ENCODE measurements around the gene CYB5R4. TPM values are rescaled to one million over a fixed set of nuclear protein-coding genes. Genes with fewer than 3 reads are reported as not detected.

The CYB5R4 gene
- total and polyA plus RNA-seq, 3 experiments from 2014 or later, result 31.6 to 36.0 (median 33.6) TPM

DNA sequence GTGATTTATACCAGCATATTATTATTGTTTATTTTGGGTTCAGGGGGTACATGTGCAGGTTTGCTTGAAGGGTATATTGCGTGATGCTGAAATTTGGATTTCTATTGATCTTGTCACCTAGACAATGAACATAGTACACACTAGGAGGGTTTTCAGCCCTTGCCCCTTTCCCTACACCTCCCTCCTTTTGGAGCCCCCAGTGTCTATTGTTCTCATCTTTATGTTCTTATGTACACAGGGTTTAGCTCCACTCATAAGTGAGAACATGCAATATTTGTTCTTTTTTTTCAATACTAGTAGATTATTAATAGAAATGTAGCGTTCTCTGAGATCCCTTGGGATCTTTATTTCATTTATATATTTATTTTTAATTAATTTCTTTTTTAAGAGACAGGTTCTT, 94.9 kb downstream of the CYB5R4 start:
- H3K4me3 ChIP-seq (ENCODE audit: low read length), result no peak overlapping the region
- no peaks in the 10 kb centered on the region for H3K4me1 ChIP-seq (ENCODE audit: insufficient read depth, low read length)
- Mint-ChIP-seq H3K36me3 (peaks cover 24 to 55% (median 47%) of the 10 kb centered on the region in 3 donors), H3K4me3 (no peak overlapping the region), H3K4me1 (no peaks in the 10 kb centered on the region), H3K27ac (no peak overlapping the region), H3K27me3 (no peaks in the 10 kb centered on the region), H3K9me3 (peaks cover 0 to 3% (median 0%) of the 10 kb centered on the region in 5 donors)
- H3K36me3 ChIP-seq (ENCODE audit: insufficient read depth, low read length), result peaks cover 13% of the 10 kb centered on the region
- no peak for DNase-seq
- H3K27ac ChIP-seq (ENCODE audit: low read depth, low read length), result no peak overlapping the region
- no peaks in the 10 kb centered on the region for H3K9me3 ChIP-seq (ENCODE audit: low read length)
- ChIA-PET POLR2A (no interaction called here), CTCF (no interaction called here)
- no peaks in the 10 kb centered on the region for H3K27me3 ChIP-seq (ENCODE audit: insufficient read depth, low read length, poor library complexity, severe bottlenecking)

DNA sequence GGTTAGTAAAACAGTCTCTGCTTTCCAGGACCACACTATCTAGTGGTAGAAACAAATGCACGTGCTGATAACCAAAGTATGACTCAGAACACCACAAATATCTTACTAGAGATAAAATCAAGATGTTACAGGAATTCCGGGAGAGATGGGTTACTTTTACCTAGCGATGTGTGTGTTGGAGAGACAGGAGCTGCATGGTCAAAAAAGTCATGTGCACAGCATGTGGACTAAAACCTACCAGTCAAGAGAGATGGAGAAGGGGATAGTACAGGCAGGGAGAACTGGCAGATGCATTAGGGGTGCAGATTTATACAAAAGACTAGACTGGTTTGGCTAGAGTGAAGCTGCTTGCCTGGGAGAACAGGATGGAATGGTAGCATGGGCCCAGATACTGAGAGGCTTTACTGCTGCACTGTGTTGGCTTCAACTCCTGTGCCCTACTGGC, 98.8 kb downstream of the CYB5R4 start:
- no peaks in the 10 kb centered on the region for H3K4me1 ChIP-seq (ENCODE audit: insufficient read depth, low read length)
- Mint-ChIP-seq H3K9me3 (peaks cover 0 to 3% (median 0%) of the 10 kb centered on the region in 5 donors), H3K4me1 (no peaks in the 10 kb centered on the region), H3K27me3 (no peaks in the 10 kb centered on the region), H3K36me3 (peaks cover 37 to 76% (median 64%) of the 10 kb centered on the region in 3 donors), H3K27ac (no peak overlapping the region), H3K4me3 (no peak overlapping the region)
- ChIA-PET CTCF (no interaction called here), POLR2A (no interaction called here)
- H3K27me3 ChIP-seq (ENCODE audit: insufficient read depth, low read length, poor library complexity, severe bottlenecking), result no peaks in the 10 kb centered on the region
- H3K4me3 ChIP-seq (ENCODE audit: low read length), result no peak overlapping the region
- no peaks in the 10 kb centered on the region for H3K9me3 ChIP-seq (ENCODE audit: low read length)
- DNase-seq, result no peak
- peaks cover 13% of the 10 kb centered on the region for H3K36me3 ChIP-seq (ENCODE audit: insufficient read depth, low read length)
- H3K27ac ChIP-seq (ENCODE audit: low read depth, low read length), result no peak overlapping the region

DNA sequence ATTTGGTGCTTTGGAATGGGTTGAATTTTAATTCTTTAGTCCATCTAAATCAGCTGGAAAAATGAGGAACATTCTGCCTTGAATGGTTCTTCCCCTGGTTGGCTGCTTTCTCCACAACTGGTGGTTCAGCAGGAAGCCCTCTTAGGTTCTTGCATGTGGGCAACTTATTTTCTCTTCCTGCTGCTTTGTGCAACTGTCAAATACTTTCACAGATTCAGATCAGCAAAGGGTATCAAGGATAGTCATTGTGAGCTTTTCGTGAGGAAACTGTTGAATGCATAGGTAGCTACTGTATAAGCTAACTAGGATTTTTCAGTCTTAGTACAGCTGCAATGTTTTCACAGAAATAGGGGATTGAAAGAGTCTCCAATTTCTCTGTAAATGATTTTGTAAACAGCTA, 101.2 kb downstream of the CYB5R4 start:
- ChIA-PET CTCF (no interaction called here), POLR2A (no interaction called here)
- H3K36me3 Mint-ChIP-seq, result peaks cover 43 to 84% (median 81%) of the 10 kb centered on the region in 3 donors
- peaks cover 8% of the 10 kb centered on the region for H3K36me3 ChIP-seq (ENCODE audit: insufficient read depth, low read length)
- DNase-seq, result no peak
- no peaks in the 10 kb centered on the region for H3K9me3 ChIP-seq (ENCODE audit: low read length)
- H3K27ac ChIP-seq (ENCODE audit: low read depth, low read length), result no peak overlapping the region
- no peaks in the 10 kb centered on the region for H3K27me3 ChIP-seq (ENCODE audit: insufficient read depth, low read length, poor library complexity, severe bottlenecking)
- H3K4me3 Mint-ChIP-seq, result no peak overlapping the region
- no peak overlapping the region for H3K27ac Mint-ChIP-seq
- no peaks in the 10 kb centered on the region for H3K4me1 Mint-ChIP-seq
- no peak overlapping the region for H3K4me3 ChIP-seq (ENCODE audit: low read length)
- no peaks in the 10 kb centered on the region for H3K27me3 Mint-ChIP-seq
- no peaks in the 10 kb centered on the region for H3K4me1 ChIP-seq (ENCODE audit: insufficient read depth, low read length)
- H3K9me3 Mint-ChIP-seq, result peaks cover 10 to 24% (median 16%) of the 10 kb centered on the region in 5 donors

DNA sequence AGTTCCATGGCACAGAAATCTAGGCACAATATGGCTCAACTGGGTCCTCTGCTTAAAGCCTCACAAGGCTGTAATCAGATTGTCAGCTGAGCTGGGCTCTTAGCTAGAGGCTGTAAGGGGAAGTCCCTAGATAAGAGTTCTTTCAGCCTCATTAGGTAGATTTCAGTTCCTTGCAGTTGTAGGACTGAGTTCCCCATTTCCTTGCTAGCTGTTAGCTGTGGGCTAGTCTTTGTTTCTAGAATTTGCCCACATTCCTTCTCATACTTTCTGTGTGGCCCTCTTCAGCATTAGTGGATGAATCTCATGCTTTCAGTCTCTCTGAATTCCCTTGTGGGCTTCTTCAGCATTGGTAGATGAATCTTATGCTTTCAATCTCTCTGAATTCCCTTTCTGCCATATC, 103.1 kb downstream of the CYB5R4 start:
- DNase-seq, result no peak
- H3K4me3 Mint-ChIP-seq, result no peak overlapping the region
- Histone ChIP-seq H3K36me3 (ENCODE audit: insufficient read depth, low read length) (peaks cover 6% of the 10 kb centered on the region), H3K27ac (ENCODE audit: low read depth, low read length) (no peak overlapping the region), H3K27me3 (ENCODE audit: insufficient read depth, low read length, poor library complexity, severe bottlenecking) (no peaks in the 10 kb centered on the region), H3K4me1 (ENCODE audit: insufficient read depth, low read length) (no peaks in the 10 kb centered on the region), H3K4me3 (ENCODE audit: low read length) (no peak overlapping the region), H3K9me3 (ENCODE audit: low read length) (no peaks in the 10 kb centered on the region)
- peaks cover 36 to 77% (median 75%) of the 10 kb centered on the region in 3 donors for H3K36me3 Mint-ChIP-seq
- ChIA-PET POLR2A (no interaction called here), CTCF (no interaction called here)
- H3K9me3 Mint-ChIP-seq, result peaks cover 21 to 34% (median 26%) of the 10 kb centered on the region in 5 donors
- H3K4me1 Mint-ChIP-seq, result no peaks in the 10 kb centered on the region
- H3K27ac Mint-ChIP-seq, result peak overlapping the region in 1 of 8 donors; percentile 41
- H3K27me3 Mint-ChIP-seq, result no peaks in the 10 kb centered on the region

DNA sequence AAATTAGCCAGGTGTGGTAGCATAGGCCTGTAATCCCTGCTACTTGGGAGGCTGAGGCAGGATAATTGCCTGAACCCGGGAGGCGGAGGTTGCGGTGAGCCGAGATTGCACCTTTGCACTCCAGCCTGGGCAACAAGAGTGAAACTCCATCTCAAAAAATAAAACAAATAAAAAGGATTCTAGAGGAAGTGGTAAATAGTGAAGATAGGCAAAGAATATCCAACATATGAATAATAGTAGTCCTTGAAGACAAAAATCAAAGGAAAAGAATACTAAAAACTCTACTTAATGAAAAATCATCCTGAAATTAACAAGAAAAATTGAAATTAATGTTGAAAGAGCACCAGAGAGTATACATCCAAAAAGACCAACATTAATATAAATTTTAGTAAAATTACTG, 107.0 kb downstream of the CYB5R4 start:
- H3K4me3 ChIP-seq (ENCODE audit: low read length), result no peak overlapping the region
- no peak overlapping the region for H3K27ac ChIP-seq (ENCODE audit: low read depth, low read length)
- ChIA-PET CTCF (no interaction called here), POLR2A (no interaction called here)
- H3K27me3 Mint-ChIP-seq, result no peaks in the 10 kb centered on the region
- H3K4me3 Mint-ChIP-seq, result no peak overlapping the region
- no peaks in the 10 kb centered on the region for H3K36me3 ChIP-seq (ENCODE audit: insufficient read depth, low read length)
- peaks cover 29 to 44% (median 41%) of the 10 kb centered on the region in 3 donors for H3K36me3 Mint-ChIP-seq
- no peaks in the 10 kb centered on the region for H3K4me1 ChIP-seq (ENCODE audit: insufficient read depth, low read length)
- H3K4me1 Mint-ChIP-seq, result no peaks in the 10 kb centered on the region
- no peak for DNase-seq
- peaks cover 23 to 56% (median 35%) of the 10 kb centered on the region in 5 donors for H3K9me3 Mint-ChIP-seq
- no peaks in the 10 kb centered on the region for H3K27me3 ChIP-seq (ENCODE audit: insufficient read depth, low read length, poor library complexity, severe bottlenecking)
- no peak overlapping the region for H3K27ac Mint-ChIP-seq
- no peaks in the 10 kb centered on the region for H3K9me3 ChIP-seq (ENCODE audit: low read length)

DNA sequence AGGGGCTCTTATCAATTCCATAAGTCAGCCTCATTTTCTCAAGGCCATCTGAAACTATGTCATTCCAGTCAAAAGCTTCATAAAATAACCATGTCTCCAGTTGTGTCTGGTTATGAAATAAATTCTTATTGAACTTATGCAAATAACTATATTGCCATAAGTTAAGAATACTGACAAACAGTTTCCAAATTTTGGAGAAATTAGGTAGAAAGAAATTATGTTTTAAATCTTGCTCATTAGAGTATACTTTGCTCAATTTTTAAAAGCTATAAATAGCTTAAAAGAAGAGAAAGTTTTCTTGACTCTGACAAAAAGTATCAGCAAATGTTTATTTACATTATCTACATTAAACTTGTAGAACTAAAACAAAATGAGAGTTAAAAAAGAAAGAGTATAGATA, 111.1 kb downstream of the CYB5R4 start:
- H3K4me1 ChIP-seq (ENCODE audit: insufficient read depth, low read length), result no peaks in the 10 kb centered on the region
- H3K27me3 ChIP-seq (ENCODE audit: insufficient read depth, low read length, poor library complexity, severe bottlenecking), result no peaks in the 10 kb centered on the region
- no peak for DNase-seq
- Mint-ChIP-seq H3K4me1 (no peaks in the 10 kb centered on the region), H3K9me3 (peaks cover 7 to 50% (median 17%) of the 10 kb centered on the region in 5 donors), H3K36me3 (peaks cover 5 to 10% (median 7%) of the 10 kb centered on the region in 3 donors), H3K4me3 (no peak overlapping the region), H3K27me3 (no peaks in the 10 kb centered on the region), H3K27ac (no peak overlapping the region)
- H3K36me3 ChIP-seq (ENCODE audit: insufficient read depth, low read length), result no peaks in the 10 kb centered on the region
- CTCF ChIA-PET, result no interaction called here
- H3K9me3 ChIP-seq (ENCODE audit: low read length), result no peaks in the 10 kb centered on the region
- no peak overlapping the region for H3K27ac ChIP-seq (ENCODE audit: low read depth, low read length)
- no peak overlapping the region for H3K4me3 ChIP-seq (ENCODE audit: low read length)
- POLR2A ChIA-PET, result no interaction called here

DNA sequence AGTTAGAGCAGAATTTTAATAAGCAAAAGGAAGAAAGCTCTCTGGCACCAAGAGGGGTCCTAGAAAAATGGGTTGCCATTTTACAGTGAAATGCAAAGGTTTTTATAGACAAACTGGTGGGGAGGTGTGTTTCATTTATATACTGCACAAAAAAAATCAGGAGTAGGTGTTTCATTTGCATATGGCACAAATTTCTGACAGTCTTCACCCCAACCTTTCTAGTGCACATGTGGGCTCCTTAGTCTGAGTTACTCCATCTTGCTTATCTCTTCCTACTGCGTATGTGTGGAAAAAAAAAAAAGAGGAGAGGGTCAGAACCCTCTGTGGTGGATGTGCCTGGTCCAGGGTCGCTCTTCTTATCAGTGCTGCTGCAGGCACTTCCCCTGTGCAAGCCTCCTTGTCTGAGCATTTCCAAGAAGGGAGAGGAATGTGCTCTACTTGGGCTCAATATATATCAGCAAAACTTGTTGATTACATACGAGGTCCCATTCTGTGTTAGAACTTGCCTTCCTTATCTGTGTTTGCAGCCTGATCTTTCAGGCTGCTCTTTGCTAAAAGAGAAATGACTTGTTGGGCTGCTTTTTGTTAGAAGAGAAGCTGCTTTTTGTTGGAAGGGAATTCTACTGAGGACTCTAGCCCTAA, 115.0 kb downstream of the CYB5R4 start:
- H3K36me3 ChIP-seq (ENCODE audit: insufficient read depth, low read length), result no peaks in the 10 kb centered on the region
- no peaks in the 10 kb centered on the region for H3K9me3 ChIP-seq (ENCODE audit: low read length)
- H3K27me3 ChIP-seq (ENCODE audit: insufficient read depth, low read length, poor library complexity, severe bottlenecking), result no peaks in the 10 kb centered on the region
- no peak overlapping the region for H3K4me3 ChIP-seq (ENCODE audit: low read length)
- H3K4me1 ChIP-seq (ENCODE audit: insufficient read depth, low read length), result no peaks in the 10 kb centered on the region
- H3K4me1 Mint-ChIP-seq, result no peaks in the 10 kb centered on the region
- H3K27me3 Mint-ChIP-seq, result peaks cover 0 to 4% of the 10 kb centered on the region in 2 donors
- no peak overlapping the region for H3K27ac Mint-ChIP-seq
- H3K27ac ChIP-seq (ENCODE audit: low read depth, low read length), result peak overlapping the region; percentile 49
- H3K9me3 Mint-ChIP-seq, result peaks cover under 1 to 20% (median 4%) of the 10 kb centered on the region in 5 donors
- ChIA-PET CTCF (no interaction called here), POLR2A (no interaction called here)
- H3K4me3 Mint-ChIP-seq, result no peak overlapping the region
- peaks cover 0 to 9% (median 1%) of the 10 kb centered on the region in 3 donors for H3K36me3 Mint-ChIP-seq
- no peak for DNase-seq

DNA sequence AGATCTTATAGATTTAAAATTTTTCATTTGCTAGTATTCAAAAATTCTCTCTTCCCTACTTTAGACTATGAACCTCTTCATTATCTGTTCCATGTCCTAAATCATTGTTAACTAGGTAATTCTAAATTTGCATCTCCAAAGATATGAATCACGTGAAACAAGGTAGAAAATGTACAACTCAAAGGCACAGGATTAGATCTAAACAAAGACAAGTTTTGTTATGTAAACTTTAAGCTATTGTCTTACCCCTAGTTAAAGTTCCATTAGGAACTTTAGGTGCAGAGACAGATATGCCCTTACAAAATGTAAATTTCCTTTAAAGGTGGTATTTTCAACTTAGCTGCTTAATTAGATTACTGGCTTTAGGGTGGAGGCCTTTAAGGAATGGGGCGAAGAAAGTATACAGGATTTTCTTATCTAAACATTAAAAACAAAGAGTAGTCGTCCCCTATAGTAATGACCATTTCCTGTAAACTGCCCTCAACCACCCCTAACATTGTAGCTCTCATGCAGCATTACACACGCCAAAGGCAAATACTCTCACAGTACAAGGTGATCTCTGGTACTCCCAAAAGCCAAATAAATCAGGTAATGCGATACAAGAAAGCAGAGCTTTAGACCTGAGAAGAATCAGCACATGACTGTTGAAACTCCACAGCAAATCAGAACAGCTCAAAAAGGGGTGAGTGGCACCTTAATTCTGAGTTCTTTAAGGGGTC, 116.7 kb downstream of the CYB5R4 start:
- no peak for DNase-seq
- Histone ChIP-seq H3K4me3 (ENCODE audit: low read length) (no peak overlapping the region), H3K9me3 (ENCODE audit: low read length) (no peaks in the 10 kb centered on the region), H3K27ac (ENCODE audit: low read depth, low read length) (peak overlapping the region; percentile 49), H3K27me3 (ENCODE audit: insufficient read depth, low read length, poor library complexity, severe bottlenecking) (no peaks in the 10 kb centered on the region), H3K36me3 (ENCODE audit: insufficient read depth, low read length) (no peaks in the 10 kb centered on the region), H3K4me1 (ENCODE audit: insufficient read depth, low read length) (no peaks in the 10 kb centered on the region)
- ChIA-PET POLR2A (no interaction called here), CTCF (no interaction called here)
- Mint-ChIP-seq H3K4me3 (no peak overlapping the region), H3K27ac (no peak overlapping the region), H3K9me3 (peaks cover 0 to 4% (median 2%) of the 10 kb centered on the region in 5 donors), H3K4me1 (no peaks in the 10 kb centered on the region), H3K36me3 (peaks cover 0 to 9% (median 1%) of the 10 kb centered on the region in 3 donors), H3K27me3 (peaks cover 0 to 4% of the 10 kb centered on the region in 2 donors)
